ENCODE results near the gene CD7. TPM values are rescaled to one million over a fixed set of nuclear protein-coding genes. Genes with fewer than 3 reads are reported as not detected.

Gene CD7
- total and polyA plus RNA-seq, 7 donors = 0.60 to 38.3 (median 4.3) TPM; not detected in 2

- H3K4me3 ChIP-seq = no peak overlapping the region
- 63 to 71% methylated on average over 21 of the region's 21 CpGs for WGBS, 2 donors
- intact Hi-C loops (cut with DNase I) = no loop called here
- no peak for TF ChIP-seq POLR2A (IDR thresholded peaks at IDR 0.05)
- TF ChIP-seq POLR2AphosphoS5 (IDR thresholded peaks at IDR 0.05) = no peak
- TF ChIP-seq, protein P1, sequence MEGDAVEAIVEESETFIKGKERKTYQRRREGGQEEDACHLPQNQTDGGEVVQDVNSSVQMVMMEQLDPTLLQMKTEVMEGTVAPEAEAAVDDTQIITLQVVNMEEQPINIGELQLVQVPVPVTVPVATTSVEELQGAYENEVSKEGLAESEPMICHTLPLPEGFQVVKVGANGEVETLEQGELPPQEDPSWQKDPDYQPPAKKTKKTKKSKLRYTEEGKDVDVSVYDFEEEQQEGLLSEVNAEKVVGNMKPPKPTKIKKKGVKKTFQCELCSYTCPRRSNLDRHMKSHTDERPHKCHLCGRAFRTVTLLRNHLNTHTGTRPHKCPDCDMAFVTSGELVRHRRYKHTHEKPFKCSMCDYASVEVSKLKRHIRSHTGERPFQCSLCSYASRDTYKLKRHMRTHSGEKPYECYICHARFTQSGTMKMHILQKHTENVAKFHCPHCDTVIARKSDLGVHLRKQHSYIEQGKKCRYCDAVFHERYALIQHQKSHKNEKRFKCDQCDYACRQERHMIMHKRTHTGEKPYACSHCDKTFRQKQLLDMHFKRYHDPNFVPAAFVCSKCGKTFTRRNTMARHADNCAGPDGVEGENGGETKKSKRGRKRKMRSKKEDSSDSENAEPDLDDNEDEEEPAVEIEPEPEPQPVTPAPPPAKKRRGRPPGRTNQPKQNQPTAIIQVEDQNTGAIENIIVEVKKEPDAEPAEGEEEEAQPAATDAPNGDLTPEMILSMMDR (IDR thresholded peaks at IDR 0.05) = no peak
- TF ChIP-seq EP300 (IDR thresholded peaks at IDR 0.05) = no peak
- no peaks in the 10 kb centered on the region for H3K27me3 ChIP-seq
- no peaks in the 10 kb centered on the region for H3K9me3 ChIP-seq
- DNase-seq = no peak
- H3K27ac ChIP-seq = no peak overlapping the region
- H3K4me1 ChIP-seq = peaks cover 0 to 12% (median 6%) of the 10 kb centered on the region in 4 donors
- peaks cover 0 to 5% (median 0%) of the 10 kb centered on the region in 4 donors for H3K36me3 ChIP-seq
Observed at GRCh38 chr17:82323514-82324234, 6.3 kb upstream of the CD7 start.

- intact Hi-C loops (cut with DNase I) = no loop called here
- no peak overlapping the region for H3K27ac ChIP-seq
- TF ChIP-seq POLR2AphosphoS5 (IDR thresholded peaks at IDR 0.05) = no peak
- TF ChIP-seq POLR2A (IDR thresholded peaks at IDR 0.05) = no peak
- 72 to 88% methylated on average over 28 of the region's 28 CpGs for WGBS, 2 donors
- H3K27me3 ChIP-seq = no peaks in the 10 kb centered on the region
- H3K4me1 ChIP-seq = peaks cover 0 to 9% (median 6%) of the 10 kb centered on the region in 4 donors
- no peak overlapping the region for H3K4me3 ChIP-seq
- no peak for DNase-seq
- H3K36me3 ChIP-seq = peaks cover 0 to 5% (median 0%) of the 10 kb centered on the region in 4 donors
- H3K9me3 ChIP-seq = no peaks in the 10 kb centered on the region
Observed at GRCh38 chr17:82322526-82323453, 5.4 kb upstream of the CD7 start.

DNA sequence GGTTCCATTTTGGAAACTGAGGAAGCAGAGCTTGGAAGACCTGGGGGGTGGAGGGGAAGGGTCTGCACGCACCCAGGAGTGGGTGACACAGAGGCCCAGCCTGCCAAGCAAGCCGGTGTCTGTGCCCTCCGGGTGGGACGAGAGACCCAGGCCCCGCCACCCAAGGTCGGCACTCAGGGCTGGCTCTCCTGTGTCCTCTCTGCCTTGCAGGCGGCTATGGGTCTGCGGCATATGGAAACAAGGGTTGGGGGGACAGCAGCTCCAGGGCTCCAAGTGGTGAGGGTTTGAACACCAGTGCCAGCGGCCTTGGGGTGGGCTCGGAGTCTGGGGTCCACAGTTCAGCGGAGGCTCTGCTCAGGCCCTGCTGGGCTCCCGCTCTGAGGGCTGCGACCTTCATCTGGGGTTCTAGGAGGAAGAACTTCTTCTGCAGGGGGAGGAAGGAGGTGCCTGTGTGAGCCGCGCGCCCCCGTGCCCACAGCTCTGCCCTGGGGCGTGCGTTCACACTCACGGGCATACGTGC lies 4.6 kb upstream of the CD7 start:
- Histone ChIP-seq H3K36me3 (peaks cover 0 to 5% (median 0%) of the 10 kb centered on the region in 4 donors), H3K27ac (no peak overlapping the region), H3K4me3 (no peak overlapping the region), H3K4me1 (peaks cover 0 to 9% (median 6%) of the 10 kb centered on the region in 4 donors), H3K9me3 (no peaks in the 10 kb centered on the region), H3K27me3 (no peaks in the 10 kb centered on the region)
- no peak for DNase-seq
- intact Hi-C loops (cut with DNase I) = loop anchor here (1.0 to 2.0 kb wide), 3 partner anchors 23 to 117 kb away; no protein-coding TSS in a partner anchor
- WGBS, 2 donors = 62 to 75% methylated on average over 21 of the region's 21 CpGs
- no peak for TF ChIP-seq POLR2A (IDR thresholded peaks at IDR 0.05)

DNA sequence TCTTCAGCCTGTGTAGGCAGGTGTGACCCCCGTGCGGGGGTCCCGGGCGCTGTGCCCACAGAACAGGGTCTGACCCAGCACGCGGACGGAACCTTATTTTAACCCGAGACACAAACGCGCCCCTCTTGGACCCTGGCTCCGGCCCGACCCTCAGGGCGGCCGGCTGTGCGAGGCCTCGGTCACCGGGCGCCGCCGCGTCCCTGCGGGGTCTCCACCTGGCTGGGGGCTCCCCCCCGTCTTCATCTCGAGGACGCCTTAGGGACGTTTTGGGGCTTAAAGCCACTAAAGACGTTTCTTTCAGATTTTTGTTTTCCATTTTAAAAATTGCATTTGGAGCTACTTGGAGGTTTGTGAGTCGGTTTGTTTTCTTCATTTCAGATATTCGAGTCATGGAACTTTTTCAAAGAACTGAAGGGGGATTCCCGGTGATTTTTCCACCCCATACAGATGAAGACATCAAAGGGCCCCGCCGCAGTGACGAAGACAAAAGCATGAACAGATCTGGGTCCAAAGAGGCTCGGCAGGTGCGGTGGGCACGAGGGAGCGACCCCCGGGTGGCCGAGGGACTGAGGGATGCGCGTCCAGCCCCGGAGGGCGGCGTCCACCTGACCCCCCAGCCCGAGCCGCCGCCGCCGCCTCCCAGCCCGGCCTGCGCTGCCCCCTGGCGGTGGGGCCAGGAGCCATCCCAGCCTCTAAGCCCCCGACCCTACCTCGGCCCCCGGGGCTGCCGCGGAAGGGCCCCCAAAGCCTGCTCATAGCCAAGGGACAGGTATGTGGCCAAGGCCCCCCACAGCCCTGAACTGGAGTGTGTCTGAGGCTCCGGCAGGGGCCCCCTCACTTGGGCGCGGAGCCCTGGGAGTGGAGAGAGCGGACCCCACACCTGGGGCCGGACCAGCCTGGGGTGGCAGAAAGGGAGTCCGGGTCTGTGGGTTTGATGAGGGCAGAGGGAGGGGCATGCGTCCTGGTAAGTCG lies 3.8 kb upstream of the CD7 start:
- intact Hi-C loops (cut with DNase I) = loop anchor here (1.0 to 2.0 kb wide), 3 partner anchors 22 to 116 kb away; no protein-coding TSS in a partner anchor
- no peaks in the 10 kb centered on the region for H3K9me3 ChIP-seq
- no peak overlapping the region for H3K27ac ChIP-seq
- peaks cover 0 to 5% (median 0%) of the 10 kb centered on the region in 4 donors for H3K36me3 ChIP-seq
- TF ChIP-seq, protein P1 (IDR thresholded peaks at IDR 0.05) = peak; percentile 82 to 97 (median 90)
- TF ChIP-seq EP300 (IDR thresholded peaks at IDR 0.05) = no peak
- peak overlapping the region in 1 of 4 donors; percentile 25 for H3K4me3 ChIP-seq
- WGBS, 2 donors = 42 to 46% methylated on average over 65 of the region's 65 CpGs
- H3K27me3 ChIP-seq = peaks cover under 1 to 7% (median 6%) of the 10 kb centered on the region in 3 donors
- H3K4me1 ChIP-seq = peaks cover 0 to 11% (median 6%) of the 10 kb centered on the region in 4 donors
- DNase-seq = no peak
